ENCODE data around the gene EID2. TPM values are rescaled to one million over a fixed set of nuclear protein-coding genes. Genes with fewer than 3 reads are reported as not detected.

The EID2 gene
- total and polyA plus RNA-seq, 2 of the 8 experiments (the other 6 are each of a cell fraction or from before 2014, with no cell fraction given) = 7.8 to 29.6 TPM

DNA sequence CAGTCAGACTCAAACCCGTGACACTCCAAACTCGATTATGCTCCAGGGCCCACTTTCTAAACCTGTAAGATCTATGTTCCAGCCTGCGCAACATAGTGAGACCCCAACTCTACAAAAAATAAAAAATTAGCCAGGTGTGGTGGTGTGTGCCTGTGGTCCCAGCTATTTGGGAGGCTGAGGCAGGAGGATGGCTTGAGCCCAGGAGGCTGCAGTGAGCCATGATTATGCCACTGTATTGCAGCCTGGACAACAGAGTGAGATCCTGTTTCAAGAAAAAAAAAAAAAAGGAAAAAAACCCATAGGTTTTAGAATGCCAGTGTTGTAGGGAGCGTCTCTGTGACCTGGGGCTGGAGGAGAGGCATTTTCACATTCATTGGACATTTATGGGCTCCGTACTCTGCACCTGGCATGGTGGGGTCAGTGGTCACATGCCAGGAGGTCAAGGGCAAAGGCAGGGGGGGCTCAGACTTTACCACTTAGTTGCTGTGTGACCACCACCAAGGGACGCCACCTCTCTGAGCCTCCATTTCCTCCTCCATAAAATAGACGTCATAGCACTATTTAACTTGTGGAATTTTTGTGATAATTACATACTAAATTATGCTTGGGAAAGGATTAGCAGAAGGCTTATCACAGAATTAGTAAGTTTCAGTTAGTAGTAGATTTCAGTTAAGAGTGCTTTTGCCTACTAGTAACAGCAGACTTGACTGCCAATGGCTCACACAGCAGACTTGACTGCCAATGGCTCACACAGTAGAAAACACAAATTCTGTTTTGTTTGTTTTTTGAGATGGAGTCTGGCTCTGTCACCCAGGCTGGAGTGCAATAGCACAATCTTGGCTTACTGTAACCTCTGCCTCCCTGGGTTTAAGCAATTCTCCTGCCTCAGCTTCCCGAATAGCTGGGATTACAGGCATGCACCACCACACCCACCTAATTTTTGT is 19.1 kb downstream of the EID2 start (continued):
- no peak for TF ChIP-seq KDM5A (IDR thresholded peaks at IDR 0.05; ENCODE audit: low read length)
- no peak for TF ChIP-seq HDAC2 (IDR thresholded peaks at IDR 0.05; ENCODE audit: borderline replicate concordance in 1 of 2, low read depth in 2 of 2, low read length in 2 of 2)
- TF ChIP-seq JUND (IDR thresholded peaks at IDR 0.05; ENCODE audit: low read length) = no peak
- no peak for TF ChIP-seq BACH1 (IDR thresholded peaks at IDR 0.05; ENCODE audit: low read length)
- TF ChIP-seq, protein P1, sequence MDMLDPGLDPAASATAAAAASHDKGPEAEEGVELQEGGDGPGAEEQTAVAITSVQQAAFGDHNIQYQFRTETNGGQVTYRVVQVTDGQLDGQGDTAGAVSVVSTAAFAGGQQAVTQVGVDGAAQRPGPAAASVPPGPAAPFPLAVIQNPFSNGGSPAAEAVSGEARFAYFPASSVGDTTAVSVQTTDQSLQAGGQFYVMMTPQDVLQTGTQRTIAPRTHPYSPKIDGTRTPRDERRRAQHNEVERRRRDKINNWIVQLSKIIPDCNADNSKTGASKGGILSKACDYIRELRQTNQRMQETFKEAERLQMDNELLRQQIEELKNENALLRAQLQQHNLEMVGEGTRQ (IDR thresholded peaks at IDR 0.05; ENCODE audit: low read length) = no peak
- no peak for TF ChIP-seq JUN (IDR thresholded peaks at IDR 0.05; ENCODE audit: low read depth, low read length)
- TF ChIP-seq RFX5 (IDR thresholded peaks at IDR 0.05; ENCODE audit: borderline replicate concordance, low read depth, low read length) = no peak
- TF ChIP-seq NANOG (IDR thresholded peaks at IDR 0.05; ENCODE audit: insufficient read depth, low read depth, low read length, poor library complexity, severe bottlenecking) = no peak
- TF ChIP-seq SRF (IDR thresholded peaks at IDR 0.05; ENCODE audit: low read depth, low read length) = no peak
